HG03095 (cell line): ENCODE measurements around the gene RNU4-1.

Source experiments
- ATAC-seq: cut with Tn5 transposase; IDR thresholded peaks from one replicate; pipeline ENCODE4 v1.9.1; 2021; ENCODE audit warnings: moderate library complexity; ENCODE audit not compliant: unreplicated experiment

RNU4-1 gene

GRCh38 chr12:120290609-120291305, 2.3 kb downstream of the RNU4-1 start:
- ATAC-seq: no peak

GRCh38 chr12:120287491-120287890, 5.5 kb downstream of the RNU4-1 start:
- no peak for ATAC-seq

GRCh38 chr12:120286768-120287490, 6.1 kb downstream of the RNU4-1 start:
- no peak for ATAC-seq

- ATAC-seq: no peak
Observed at GRCh38 chr12:120284381-120284780, 8.7 kb downstream of the RNU4-1 start.

- ATAC-seq: no peak
Observed at GRCh38 chr12:120283318-120283717, 9.7 kb downstream of the RNU4-1 start.

GRCh38 chr12:120278137-120279069, 14.6 kb downstream of the RNU4-1 start:
- no peak for ATAC-seq

GRCh38 chr12:120276734-120277133, 16.3 kb downstream of the RNU4-1 start:
- ATAC-seq: no peak

GRCh38 chr12:120267736-120268135, 25.3 kb downstream of the RNU4-1 start:
- ATAC-seq: no peak

GRCh38 chr12:120266180-120266870, 26.7 kb downstream of the RNU4-1 start:
- no peak for ATAC-seq

- peak; percentile 73 for ATAC-seq
Observed at GRCh38 chr12:120265473-120266179, 27.4 kb downstream of the RNU4-1 start, which contains the start of gene PXN. Gene PXN (minus strand): TSS chr12:120265730. CDS start chr12:120265629, 101 bp downstream.

GRCh38 chr12:120264904-120265472, 28.0 kb downstream of the RNU4-1 start:
- ATAC-seq: peak; percentile 18

GRCh38 chr12:120264086-120264903, 28.7 kb downstream of the RNU4-1 start:
- ATAC-seq: no peak

GRCh38 chr12:120263748-120264085, 29.3 kb downstream of the RNU4-1 start:
- ATAC-seq: no peak

GRCh38 chr12:120262852-120263747, 29.9 kb downstream of the RNU4-1 start:
- ATAC-seq: no peak

- ATAC-seq: no peak
Observed at GRCh38 chr12:120261951-120262851, 30.8 kb downstream of the RNU4-1 start.

GRCh38 chr12:120260607-120261006, 32.4 kb downstream of the RNU4-1 start:
- no peak for ATAC-seq
